Measurements from ENCODE around the gene VWA1.
"Not testable (repeated sequence)": the region's sequence is repeated elsewhere in the genome, so short reads cannot be mapped to it uniquely, and the experiment has no call there.

Gene VWA1

DNA sequence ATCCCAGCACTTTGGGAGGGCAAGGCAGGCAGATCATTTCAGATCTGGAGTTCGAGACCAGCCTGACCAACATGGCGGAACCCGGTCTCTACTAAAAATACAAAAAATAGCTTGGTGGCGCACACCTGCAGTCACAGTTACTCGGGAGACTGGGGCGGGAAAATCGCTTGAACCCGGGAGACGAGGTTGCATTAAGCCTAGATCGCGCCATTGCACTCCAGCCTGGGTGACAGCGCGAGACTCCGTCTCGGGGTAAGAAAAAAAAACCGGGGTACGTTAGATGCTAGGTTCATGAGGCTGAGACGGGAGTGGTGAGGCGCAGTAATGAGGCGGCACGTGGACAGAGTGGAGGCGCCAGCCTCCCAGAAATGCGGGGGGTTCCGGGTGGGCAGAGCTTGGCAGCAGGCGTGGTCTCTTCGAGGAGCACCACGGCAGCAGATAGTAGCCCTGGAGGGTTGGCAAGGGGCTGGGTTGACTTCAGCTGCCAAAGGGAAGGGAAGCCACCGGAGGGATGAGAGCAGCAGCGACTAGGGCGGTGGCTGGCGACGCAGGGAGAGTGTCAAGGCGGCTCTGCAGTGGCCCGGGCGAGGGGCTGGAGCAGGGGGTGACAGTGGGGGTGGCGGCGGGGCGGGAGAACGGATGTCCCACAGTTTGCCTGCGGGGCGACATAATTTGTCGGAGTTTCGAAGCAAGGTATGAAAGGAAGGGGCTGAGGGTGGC is 29.2 kb upstream of the VWA1 start:
- no peak for DNase-seq

DNA sequence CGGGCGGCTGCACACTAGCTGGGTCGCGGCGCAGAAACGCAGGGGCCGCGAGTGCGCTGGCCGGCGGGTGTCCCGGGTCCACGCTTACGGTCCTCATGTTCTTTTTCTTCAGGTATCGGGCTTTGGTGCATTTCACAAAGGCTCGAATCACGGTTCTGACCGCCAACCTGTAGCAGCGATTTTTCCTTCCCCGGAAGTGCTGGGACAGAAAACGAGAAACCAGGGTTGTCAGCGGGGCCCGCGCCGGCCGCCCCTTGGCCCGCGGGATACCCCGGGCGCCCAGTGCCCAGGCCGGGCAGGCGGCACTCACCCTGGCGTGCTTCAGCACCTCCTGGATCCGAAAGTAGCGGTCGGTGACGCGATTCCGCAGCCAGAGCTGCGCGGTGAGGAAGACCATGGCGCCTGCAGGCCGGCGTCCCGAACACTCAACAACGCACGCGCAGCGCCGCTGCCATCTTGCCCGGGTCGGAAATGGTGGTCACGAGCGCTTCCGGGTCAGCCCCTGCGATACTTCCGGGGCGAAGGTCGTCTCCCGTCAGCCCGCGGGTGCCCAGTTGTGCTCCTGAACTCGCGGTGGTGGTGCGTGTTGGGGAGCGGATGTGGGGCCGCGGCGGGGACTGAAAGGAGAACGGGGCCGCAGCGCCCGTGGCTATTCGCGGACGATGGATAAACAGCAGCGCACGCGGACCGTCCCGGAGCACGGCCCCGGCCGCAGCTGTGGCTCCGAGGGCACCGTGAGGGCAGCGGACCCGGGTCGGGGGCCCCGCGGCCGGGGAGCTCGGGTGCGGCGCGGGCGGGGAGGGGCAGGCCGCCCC is 28.5 kb upstream of the VWA1 start, which contains the start of gene MRPL20:
MRPL20 (minus strand) TSS at position 473 of the 815 bp plus-strand sequence; CDS start at position 397, 76 bp downstream.
- DNase-seq, result peak; percentile 22

DNA sequence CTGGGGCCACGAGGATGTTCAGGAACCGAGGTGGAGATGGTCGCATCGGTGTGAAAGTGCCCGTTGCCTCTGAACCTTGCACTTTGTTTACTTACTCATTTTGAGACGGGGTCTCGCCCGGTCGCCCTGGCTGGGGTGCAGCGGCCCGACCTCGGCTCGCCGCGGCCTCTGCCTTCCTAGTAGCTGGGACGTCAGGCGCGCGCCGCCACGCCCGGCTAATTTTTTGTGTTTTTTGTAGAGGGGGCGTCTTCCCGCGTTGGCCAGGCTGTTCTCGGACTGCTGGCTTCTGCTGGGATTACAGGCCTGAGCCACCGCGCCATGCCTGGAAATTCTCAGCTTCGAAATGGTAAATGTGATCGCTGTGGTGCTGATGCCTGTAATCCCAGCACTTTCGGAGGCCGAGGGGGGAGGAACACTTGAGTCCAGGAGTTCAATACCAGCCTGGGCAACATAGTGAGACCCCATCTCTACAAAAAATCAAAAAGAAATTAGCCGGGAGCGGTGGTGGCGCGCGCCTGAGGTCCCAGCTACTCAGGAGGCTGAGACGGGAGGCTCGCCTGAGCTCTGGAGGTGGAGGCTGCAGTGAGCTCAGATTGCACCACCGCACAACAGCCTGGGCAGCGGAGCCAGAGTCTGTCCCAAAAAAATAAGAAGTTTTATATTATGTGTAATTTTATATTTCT is 27.7 kb upstream of the VWA1 start:
- DNase-seq, result no peak

DNA sequence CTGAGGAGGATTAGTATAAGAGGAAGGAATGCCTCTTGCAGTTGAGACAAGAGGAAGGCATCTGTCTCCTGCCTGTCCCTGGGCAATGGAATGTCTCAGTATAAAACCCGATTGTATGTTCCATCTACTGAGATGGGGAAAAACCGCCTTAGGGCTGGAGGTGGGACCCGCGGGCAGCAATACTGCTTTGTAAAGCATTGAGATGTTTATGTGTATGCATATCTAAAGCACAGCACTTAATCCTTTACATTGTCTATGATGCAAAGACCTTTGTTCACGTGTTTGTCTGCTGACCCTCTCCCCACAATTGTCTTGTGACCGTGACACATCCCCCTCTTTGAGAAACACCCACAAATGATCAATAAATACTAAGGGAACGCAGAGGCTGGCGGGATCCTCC is 25.3 kb upstream of the VWA1 start:
- DNase-seq, result not testable (repeated sequence)

DNA sequence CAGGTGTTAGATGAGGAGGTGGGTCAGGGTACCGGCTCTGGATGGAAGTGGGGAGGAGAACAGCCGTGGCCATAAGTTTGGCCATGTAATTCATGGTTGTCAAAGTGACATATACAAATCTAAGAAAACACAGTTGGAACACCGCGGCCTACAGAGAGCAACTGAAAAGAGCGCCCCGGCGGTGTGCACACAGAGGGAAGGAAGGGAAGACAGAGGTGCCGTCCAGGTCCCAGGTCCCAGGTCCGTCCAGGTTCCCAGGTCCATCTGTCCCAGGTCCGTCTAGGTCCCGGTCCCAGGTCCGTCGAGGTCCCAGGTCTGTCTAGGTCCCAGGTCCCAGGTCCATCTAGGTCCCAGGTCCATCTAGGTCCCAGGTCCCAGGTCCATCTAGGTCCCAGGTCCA is 23.9 kb upstream of the VWA1 start:
- DNase-seq, result no peak

DNA sequence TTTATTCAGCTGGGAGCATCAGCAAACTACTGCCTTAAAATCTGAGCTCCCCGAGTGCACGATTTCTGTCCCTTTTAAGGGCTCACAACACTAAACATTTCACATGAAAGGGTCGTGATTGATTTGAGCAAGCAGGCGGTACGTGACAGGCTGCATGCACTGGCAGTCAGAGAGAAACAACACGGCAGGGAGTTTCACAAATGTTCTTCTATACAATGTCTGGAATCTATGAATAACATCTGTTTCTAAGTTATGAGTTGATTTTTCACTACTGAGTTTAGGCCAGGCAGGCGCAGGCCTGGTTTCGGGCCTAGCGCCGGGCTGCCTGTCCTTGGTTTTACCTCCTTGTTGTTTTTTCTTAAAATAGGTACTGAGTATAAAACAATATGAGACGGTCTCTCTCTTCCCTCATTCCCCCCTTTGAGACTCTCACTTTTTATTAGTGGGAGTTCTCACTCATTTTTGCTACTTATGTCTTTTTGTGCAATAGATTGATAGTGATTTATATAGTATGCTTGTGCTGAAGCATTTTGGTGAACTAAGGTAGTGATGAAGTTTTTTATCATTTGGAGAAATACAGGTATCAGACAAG is 23.1 kb upstream of the VWA1 start:
- DNase-seq, result not testable (repeated sequence)

DNA sequence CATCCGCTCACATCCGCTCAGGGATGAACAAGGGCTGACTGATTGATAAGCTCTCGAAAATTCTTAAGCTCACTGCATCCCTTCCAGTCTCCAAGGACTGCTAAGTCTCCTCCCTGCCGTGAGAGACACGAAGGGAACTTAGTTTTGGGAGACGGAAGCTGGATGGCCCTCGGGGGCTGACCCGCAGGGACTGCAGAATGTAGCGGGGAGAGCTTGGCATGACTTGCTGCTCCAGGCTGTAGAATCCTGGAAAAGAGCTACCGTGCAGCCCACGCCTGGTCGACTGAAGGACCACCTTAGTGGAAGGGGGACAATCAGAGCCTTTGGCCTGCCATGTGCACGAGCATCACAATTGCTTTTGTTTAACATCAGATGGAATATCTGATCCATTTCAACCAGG is 19.7 kb upstream of the VWA1 start:
- no peak for DNase-seq

DNA sequence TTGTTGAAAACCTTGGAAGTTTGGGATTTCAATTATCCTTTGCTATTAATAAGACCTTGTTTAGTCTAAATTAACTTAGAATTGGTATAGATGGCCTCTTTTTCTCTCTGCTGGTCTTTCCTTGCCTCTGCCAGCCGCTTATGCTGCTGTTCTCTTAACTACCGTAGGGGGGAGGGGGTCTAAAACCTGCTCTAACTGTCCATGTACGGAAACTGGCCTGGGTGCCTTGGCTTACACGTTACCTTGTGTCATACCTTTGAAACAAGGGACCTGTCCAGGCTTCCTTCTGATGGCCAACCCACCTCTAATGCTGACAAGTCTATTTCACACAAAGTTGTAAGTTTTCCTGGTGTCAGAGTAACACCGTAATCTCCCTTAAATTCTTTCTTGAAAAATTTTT is 18.1 kb upstream of the VWA1 start:
- not testable (repeated sequence) for DNase-seq

DNA sequence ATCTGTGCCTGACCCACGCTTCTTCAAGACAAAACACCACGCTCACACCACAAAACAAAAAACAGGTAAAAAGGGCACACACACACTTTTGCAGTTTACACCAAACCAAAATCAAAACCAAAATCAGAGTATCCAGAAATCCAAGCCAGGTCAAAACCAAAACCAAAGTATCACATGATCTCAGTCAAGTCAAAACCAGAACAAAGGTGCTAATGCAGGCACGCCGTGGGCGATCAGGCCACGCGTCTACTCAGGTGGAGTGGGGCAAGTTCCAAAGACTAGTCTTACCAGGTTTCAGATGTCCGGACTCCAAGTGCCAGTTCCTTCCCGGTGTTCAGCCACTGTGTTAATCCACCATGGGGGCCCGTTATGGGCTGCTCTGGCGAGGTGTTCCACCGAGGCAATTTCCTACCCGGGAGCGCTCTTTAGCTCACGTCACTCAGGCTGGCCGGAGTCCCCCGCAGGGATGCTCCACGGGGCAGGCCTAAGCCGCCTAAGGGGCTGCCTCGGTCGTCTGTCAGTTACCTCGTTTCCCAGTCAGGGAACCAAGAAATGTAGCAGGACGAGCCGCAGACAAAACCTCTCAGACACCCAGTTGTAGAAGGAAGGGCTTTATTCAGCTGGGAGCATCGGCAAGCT is 17.5 kb upstream of the VWA1 start:
- DNase-seq, result not testable (repeated sequence)

DNA sequence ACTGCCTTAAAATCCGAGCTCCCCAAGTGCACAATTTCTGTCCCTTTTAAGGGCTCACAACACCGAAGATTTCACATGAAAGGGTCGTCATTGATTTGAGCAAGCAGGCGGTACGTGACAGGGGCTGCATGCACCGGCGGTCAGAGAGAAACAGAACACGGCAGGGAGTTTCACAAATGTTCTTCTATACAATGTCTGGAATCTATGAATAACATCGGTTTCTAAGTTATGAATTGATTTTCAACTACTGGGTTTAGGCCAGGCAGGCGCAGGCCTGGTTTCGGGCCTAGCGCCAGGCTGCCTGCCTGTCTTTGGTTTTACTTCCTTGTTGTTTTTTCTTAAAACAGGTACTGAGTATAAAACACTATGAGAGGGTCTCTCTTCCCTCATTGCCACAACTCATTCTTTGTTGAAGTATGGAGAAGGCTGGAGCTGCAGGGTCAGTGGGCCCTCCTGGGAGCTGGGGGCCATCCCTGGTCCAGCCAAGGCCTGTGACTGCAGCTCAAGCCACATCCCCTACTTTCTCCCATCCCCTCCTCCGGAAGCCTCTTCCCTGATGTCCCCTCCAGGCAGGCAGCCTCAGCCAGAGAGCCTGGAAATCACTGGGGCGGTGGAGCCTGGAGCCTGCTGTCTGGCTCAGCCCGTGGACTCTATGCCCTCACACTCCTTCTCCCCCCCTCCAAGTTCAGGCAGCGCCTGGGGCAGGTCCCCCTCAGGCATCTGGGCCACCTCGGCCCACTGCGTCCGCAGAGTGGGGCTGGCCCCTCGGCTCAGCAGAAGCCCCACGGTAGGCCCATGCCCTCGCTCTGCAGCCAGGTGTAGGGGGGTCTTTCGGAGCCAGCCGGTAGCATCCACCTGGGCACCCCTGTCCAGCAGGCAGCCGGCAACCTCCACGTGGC is 16.8 kb upstream of the VWA1 start:
- no peak for DNase-seq

DNA sequence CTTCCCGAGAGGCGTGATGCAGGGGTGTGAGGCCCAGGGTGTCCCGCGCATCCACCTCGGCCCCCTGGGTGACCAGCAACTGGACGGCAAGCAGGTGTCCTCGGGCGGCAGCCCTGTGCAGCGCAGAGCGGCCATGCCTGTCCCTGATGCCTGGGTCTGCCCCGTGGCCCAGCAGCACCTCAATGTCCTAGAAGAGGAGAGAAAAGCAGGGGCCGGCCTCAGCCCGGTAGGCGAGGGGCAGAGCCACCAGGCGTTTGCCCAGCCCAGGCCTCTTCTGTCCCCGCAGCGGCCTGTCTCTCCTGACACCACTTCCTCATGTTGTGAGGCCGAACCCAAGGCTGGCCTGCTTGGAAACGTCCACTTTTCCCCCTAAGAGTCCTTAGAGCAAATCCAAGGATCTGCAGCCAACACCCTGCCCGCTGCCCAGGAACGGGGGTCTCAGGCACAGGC is 16.1 kb upstream of the VWA1 start:
- no peak for DNase-seq

DNA sequence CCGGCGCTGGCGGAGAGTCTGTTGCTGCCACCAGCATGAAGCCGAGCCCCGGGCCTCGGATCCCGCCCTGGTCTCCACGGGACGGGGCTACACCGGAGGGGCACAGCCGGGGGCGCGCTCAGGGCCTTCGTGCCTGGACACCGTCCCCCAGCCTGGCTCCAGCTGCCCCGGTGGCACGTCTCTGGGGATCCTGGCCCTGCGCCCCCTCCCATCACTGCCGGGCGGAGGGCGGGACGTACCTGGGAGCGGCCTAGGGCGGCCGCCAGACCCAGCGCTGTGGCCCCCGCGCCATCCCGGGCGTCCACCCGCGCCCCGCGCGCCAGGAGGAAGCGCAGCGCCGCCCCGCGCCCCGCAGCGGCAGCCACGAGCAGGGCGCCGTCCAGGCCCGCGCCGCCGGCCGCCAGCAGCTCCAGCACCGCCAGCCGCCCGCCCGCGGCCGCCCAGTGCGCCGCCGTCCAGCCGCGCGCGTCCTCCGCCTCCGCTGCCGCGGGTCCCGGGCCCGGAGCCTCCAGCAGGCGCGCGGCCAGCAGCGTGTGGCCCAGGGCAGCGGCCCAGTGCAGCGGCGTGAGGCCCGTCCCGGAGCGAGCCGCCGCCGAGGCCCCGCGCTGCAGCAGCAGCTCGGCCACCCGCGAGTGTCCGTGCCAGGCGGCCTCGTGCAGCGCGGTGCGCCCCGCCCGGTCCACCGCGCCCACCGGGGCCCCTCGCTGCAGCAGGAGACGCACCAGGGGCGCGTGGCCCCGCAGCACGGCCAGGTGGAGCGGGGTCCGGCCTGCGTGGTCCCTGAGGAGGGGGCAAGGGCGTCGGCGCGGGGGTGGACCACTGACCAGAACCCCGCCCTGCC is 15.5 kb upstream of the VWA1 start:
- DNase-seq, result no peak

DNA sequence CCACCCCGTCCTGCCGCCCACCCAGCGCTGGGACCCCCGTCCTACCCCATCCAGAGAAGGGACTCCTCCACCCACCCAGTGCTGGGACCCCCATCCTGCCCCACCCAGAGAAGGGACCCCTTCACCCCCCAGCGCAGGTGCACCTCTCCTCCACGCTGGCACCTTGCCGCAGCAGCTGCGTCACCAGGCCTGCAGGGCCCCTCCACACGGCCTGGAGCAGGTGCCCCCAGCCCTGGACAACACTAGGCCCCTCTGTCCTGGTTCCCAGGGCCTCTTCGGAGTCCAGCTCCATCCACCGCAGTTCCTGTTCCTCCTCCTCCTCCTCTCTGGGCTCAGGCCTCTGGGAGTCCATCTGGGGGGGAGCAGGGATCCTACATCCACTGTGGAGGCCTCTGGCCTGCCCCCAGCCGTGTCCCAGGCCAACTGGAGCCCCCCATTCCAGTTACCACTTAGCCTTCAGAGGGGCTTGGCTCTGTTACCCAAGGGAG is 14.8 kb upstream of the VWA1 start:
- no peak for DNase-seq

DNA sequence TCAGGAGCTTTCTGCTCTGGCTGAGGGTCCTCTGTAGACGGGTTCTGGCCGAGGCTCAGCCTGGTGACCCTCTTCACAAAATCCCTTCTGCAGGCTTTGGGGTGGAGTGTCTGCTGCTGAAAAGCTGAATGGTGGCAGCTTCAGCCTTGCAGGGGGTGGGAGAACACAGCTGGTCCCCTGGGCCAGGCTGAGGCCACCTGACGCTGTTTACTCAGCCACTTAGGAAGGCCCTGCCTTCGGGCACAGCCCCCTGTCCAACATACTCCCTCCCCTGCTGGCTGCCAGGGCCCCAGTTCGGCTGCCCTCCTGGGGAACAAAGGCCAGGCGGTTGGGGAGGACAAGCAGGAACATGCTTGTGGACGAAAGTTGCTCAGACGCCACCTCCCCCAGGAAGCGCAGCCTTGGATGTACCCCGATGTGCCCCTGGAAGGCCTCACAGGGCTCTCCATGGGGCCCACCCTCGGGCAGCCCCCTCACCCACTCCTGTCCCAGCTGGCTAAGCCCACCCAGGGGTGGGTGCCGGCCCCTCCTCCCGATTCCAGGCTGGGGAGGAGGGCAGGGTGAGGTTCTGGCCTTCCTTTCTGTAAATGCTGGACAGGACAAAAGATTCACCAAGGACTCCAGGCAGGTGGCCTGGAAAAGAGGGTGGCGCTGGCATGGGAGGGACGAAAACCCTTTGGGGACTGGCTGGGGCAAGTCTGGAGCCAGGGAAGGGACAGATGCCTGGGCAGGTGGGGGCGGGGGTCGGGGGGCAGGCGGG is 14.2 kb upstream of the VWA1 start, which contains the start of gene ANKRD65:
ANKRD65 (minus strand) TSS at position 130 of the 760 bp plus-strand sequence. CDS start 271 bp downstream, outside the sequence.
- no peak for DNase-seq

DNA sequence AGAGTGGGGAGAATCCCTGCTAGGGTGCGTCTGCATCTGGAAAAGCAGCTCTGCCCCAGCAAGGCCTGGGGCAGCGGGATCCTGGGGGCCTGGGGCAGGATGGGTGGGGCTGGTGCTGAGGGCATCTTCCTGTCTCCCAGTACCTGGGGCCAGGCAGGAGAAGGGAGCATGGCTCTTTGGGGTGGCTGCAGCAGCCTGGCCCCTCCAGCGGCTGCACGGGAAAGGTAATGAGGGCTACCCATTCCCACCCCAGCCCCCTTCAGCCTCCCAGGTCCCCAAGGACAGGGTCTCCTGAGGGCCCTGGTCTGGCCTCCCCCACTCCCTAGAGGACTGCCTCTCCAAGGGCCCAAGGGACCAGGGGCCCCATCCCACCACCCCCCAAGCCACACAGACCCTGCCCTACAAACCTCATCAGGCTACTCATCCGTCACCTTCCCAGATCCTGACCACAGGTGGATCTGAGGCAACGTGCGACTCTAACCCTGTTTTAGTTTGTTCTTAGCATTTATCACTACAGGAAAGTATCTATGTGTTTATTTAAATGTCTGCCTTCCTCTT is 13.5 kb upstream of the VWA1 start:
- no peak for DNase-seq

DNA sequence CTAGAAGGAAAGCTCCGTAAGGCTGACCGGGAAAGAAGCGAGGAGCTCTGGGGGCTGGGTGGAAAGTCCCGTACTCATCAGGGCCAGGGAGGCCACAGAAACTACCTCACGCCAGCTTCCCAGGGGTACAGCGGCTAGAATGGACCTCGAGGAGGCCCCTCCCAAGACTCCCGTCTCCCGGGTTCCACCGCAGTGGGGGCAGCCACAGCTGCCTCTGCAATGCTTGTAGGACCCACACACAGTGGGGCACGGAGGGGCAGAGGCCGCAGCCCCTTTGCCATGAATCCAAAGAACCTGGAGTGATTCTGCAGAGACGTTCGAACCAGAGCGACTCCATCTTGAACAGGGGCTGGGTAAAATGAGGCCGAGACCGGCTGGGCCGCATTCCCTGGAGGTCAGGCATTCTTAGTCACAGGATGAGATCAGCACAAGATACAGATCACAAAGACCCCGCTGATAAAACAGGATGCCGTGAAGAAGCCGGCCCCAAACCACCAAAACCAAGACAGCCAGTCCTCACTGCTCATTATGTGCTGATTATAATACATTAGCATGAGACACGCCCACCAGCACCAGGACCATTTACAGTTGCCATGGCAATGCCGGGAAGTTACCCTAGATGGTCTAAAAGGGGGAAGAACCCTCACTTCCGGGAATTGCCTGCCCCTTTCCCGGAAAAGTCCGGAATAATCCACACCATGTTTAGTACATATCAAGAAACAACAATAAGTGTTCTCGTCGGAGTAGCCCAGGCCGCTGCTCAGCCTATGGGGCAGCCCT is 12.8 kb upstream of the VWA1 start:
- no peak for DNase-seq

DNA sequence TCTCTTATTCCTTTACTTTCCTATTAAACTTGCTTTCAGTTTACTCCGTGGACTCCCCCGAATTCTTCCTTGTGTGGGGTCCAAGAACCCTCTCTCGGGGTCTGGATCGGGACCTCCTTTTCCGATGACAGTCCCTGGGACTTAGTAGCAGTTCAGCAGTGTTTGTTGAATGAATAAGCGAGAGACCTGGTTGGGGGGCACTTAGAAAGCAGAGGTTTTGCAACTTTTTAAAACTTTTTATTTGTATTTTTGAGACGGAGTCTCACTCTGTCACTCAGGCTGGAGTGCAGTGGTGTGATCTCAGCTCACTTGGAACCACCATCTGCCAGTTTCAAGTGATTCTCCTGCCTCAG is 12.3 kb upstream of the VWA1 start:
- DNase-seq, result no peak

DNA sequence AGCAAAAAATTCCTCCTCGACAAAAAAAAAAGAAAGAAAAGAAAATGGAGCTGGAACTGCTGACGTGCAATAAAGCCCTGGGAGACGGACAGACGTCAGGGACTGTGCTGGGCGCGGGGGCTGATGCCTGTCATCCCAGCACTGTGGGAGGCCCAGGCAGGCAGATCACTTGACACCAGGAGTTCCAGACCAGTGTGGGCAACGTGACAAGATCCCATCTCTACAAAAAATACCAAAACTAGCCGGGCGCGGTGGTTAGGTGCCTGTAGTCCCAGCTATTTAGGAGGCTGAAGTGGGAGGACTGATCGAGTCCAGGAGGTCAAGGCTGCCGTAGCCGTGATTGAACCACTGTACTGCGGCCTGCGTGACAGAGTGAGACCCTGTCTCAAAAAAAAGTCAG is 10.8 kb upstream of the VWA1 start:
- no peak for DNase-seq

DNA sequence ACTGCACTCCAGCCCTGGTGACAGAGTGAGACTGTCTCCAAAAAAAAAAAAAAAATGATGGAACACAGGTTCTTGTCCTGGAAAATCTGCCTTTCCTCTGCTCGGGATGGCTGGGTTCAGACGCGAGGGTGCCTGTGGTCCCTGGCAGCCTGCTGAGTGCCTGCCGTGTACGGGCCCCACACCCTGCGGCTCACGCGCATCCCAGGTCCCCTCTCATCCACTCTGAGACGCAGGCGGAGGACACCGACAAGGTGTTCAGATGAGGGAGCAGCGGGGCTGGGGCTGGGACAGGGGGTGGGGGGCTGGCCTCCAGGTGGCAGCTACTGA is 10.1 kb upstream of the VWA1 start:
- no peak for DNase-seq

Measured in NCI-H748 treated with DMSO at 0.1 percent for 48 hours (cell line).